ENCODE measurements around the gene HRK. TPM values are rescaled to one million over a fixed set of nuclear protein-coding genes. Genes with fewer than 3 reads are reported as not detected.

Gene HRK
- total and polyA plus RNA-seq, 2 of the 8 experiments (the other 6 are each of a cell fraction or from before 2014, with no cell fraction given) = 1.6 to 2.7 TPM

DNA sequence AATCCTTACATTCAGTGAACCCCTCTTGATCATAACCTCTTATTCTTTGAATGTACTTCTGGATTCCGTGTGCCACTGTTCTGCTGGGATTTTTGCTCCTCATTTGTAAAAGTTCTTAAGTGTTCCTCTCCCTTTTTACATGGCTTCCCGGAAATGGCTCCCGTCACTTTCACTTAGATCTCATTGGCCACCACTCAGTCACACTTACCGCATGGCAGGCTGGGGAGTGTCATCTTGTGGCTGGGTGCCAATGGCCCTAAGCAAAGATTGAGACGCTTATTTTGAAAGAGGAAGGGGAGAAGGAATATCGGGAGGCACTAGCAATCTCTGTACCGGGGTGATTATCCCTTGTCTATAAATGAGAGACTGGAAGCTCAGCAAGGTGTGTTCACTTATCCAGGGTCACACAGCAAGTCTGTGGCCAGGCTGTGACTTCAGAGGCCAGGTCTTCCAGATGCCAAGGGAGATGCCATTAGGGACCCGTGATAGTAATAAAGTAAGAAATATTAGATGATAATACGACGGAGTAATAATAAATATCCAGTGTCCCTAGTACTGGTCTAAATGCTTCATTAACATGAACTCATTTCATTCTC, 74.3 kb downstream of the HRK start:
- Histone ChIP-seq H3K27ac (ENCODE audit: low read depth, low read length) (no peak overlapping the region), H3K79me2 (ENCODE audit: control insufficient read depth in 1 of 2, insufficient read depth in 2 of 2, low read length in 2 of 2) (no peaks in the 10 kb centered on the region), H2BK20ac (ENCODE audit: low read length) (no peak overlapping the region), H2BK5ac (ENCODE audit: low read depth, low read length) (no peak overlapping the region), H3K14ac (ENCODE audit: insufficient read length) (no peak overlapping the region), H3K4me2 (ENCODE audit: insufficient read depth in 1 of 2, low read depth in 2 of 2, low read length in 2 of 2) (no peak overlapping the region), H2BK12ac (ENCODE audit: low read depth, low read length) (no peak overlapping the region), H4K20me1 (replicated peaks in 1 of 2; ENCODE audit: control insufficient read depth in 1 of 2, insufficient read depth in 2 of 2, low read length in 2 of 2) (no peaks in the 10 kb centered on the region), H3K9ac (replicated peaks in 1 of 4; ENCODE audit: extremely low read depth in 1 of 4, low read depth in 3 of 4, low read length in 3 of 4) (no peak overlapping the region), H3K4me1 (replicated peaks in 1 of 4; ENCODE audit: control insufficient read depth in 3 of 4, insufficient read depth in 4 of 4, low read length in 3 of 4) (peaks cover 0 to 3% (median 0%) of the 10 kb centered on the region in 4 experiments; a peak in 1 of 7 replicates), H3K23me2 (ENCODE audit: low read depth, low read length) (no peaks in the 10 kb centered on the region), H3K4me3 (ENCODE audit: extremely low read depth in 1 of 4, insufficient read depth in 2 of 4, low read depth in 3 of 4, low read length in 4 of 4) (no peak overlapping the region), H2BK120ac (replicated peaks; ENCODE audit: low read depth, low read length) (no peak overlapping the region), H3K56ac (replicated peaks; ENCODE audit: insufficient read length, low read depth, low read length) (no peak overlapping the region), H2AK5ac (ENCODE audit: low read depth, low read length) (no peak overlapping the region), H2AFZ (ENCODE audit: low read length) (no peak overlapping the region), H3K23ac (ENCODE audit: insufficient read length) (no peak overlapping the region), H4K5ac (ENCODE audit: insufficient read length, low read depth, low read length) (no peak overlapping the region), H2BK15ac (ENCODE audit: low read length) (no peak overlapping the region), H3K36me3 (ENCODE audit: control insufficient read depth in 2 of 4, insufficient read depth in 4 of 4, low read length in 3 of 4) (no peaks in the 10 kb centered on the region), H3K9me3 (ENCODE audit: insufficient read depth in 2 of 2, low read depth in 1 of 2, low read length in 1 of 2) (no peaks in the 10 kb centered on the region), H3K27me3 (replicated peaks in 1 of 4; ENCODE audit: control insufficient read depth in 3 of 4, extremely low read depth in 1 of 4, insufficient read depth in 3 of 4, low read length in 3 of 4) (no peaks in the 10 kb centered on the region), H3K79me1 (ENCODE audit: low read depth, low read length) (no peaks in the 10 kb centered on the region), H4K91ac (replicated peaks; ENCODE audit: insufficient read length, low read length) (no peak overlapping the region), H3K4ac (replicated peaks; ENCODE audit: insufficient read length, low read depth, low read length) (no peak overlapping the region), H4K8ac (ENCODE audit: extremely low read depth, insufficient read depth, low read length) (no peak overlapping the region), H3K18ac (ENCODE audit: extremely low read depth, low read length) (no peak overlapping the region)
- FAIRE-seq (no peak), DNase-seq (ENCODE audit: low read depth in 1 of 2, low spot score in 2 of 2) (no peak)
- ChIA-PET CTCF (ENCODE audit: partially characterized antibody) (interaction anchor here (0.6 kb wide), 2 partner anchors 107 to 330 kb away, joined by 3 to 8 read pairs; no protein-coding TSS in a partner anchor), POLR2A (ENCODE audit: partially characterized antibody) (interaction anchor here (0.6 kb wide), 1 partner anchor 92 kb away, joined by 3 read pairs; no protein-coding TSS in a partner anchor)
- WGBS, 2 experiments (ENCODE audit: extremely low coverage in 1 of 2, insufficient coverage in 1 of 2, insufficient read length in 1 of 2, insufficient replicate concordance in 2 of 2, low coverage in 1 of 2, low lambda C conversion rate in 2 of 2, missing lambda C conversion rate in 1 of 2) = 90% methylated on average over 10 of the region's 10 CpGs; no CpG with 5 or more reads in 1 of the 2 experiments
- no peak for TF ChIP-seq CEBPB (IDR thresholded peaks at IDR 0.05; ENCODE audit: low read depth, low read length)
- no peak for TF ChIP-seq SP2 (IDR thresholded peaks at IDR 0.05; ENCODE audit: low read length)
- TF ChIP-seq BRCA1 (IDR thresholded peaks at IDR 0.05; ENCODE audit: low read depth, low read length) = no peak

Other genes starting within 250 kb of the HRK start
- 46.5 and 50.2 TPM in 2 replicates for gene SPRING1, start 143.4 kb downstream of the HRK start, total RNA-seq (2021; fragmentation: NEBNext Ultra II Directional; extraction: Animal tissue kit (Norgen Biotek cat#: 25700))
- gene SPRING1, start 143.4 kb downstream of the HRK start, polyA plus RNA-seq (2011; rRNA removed) = 14.3 and 17.2 TPM in 2 replicates
- 32.0 and 33.1 TPM in 2 replicates for gene RNFT2, start 143.1 kb downstream of the HRK start, total RNA-seq (2021; fragmentation: NEBNext Ultra II Directional; extraction: Animal tissue kit (Norgen Biotek cat#: 25700))
- 12.7 and 14.2 TPM in 2 replicates for gene RNFT2, start 143.1 kb downstream of the HRK start, polyA plus RNA-seq (2011; rRNA removed)
- 15.9 and 16.0 TPM in 2 replicates for gene FBXW8, start 29.5 kb upstream of the HRK start, total RNA-seq (2021; fragmentation: NEBNext Ultra II Directional; extraction: Animal tissue kit (Norgen Biotek cat#: 25700))
- gene FBXW8, start 29.5 kb upstream of the HRK start, polyA plus RNA-seq (2011; rRNA removed) = 15.8 and 17.9 TPM in 2 replicates
- 9.8 and 12.0 TPM in 2 replicates for gene TESC, start 218.0 kb upstream of the HRK start, total RNA-seq (2021; fragmentation: NEBNext Ultra II Directional; extraction: Animal tissue kit (Norgen Biotek cat#: 25700))
- gene TESC, start 218.0 kb upstream of the HRK start, polyA plus RNA-seq (2011; rRNA removed) = 17.7 and 20.1 TPM in 2 replicates